ENCODE results near the gene PPAT. TPM values are rescaled to one million over a fixed set of nuclear protein-coding genes. Genes with fewer than 3 reads are reported as not detected.
A peak's percentile ranks its signal among the peaks of the same experiment; 100 is the strongest.

PPAT gene
- total RNA-seq, 1 donor from 2014 or later, result 14.2 TPM

- DNase-seq, result no peak
Measured at GRCh38 chr4:56433280-56433679, 2.1 kb downstream of the PPAT start.

DNA sequence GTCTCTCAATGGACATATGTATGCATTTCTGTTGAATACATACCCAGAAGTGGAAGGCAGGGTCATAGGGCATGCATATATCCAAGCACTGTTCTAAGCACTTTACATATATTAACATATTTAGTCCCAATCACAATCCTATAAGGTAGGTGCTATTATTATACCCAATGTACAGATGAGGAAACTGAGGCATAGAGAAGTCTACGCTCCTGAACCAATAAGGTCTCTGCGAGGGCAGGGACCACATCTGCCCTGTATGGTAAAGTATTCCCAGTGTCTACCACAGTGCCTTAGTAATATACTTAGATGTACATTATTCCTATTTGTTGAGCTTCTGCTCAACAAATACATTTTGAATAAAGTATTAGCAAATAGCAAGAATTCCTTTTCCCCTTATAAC is 5.2 kb downstream of the PPAT start:
- no peak for DNase-seq

- DNase-seq, result no peak
Measured at GRCh38 chr4:56427179-56427578, 8.2 kb downstream of the PPAT start.

DNA sequence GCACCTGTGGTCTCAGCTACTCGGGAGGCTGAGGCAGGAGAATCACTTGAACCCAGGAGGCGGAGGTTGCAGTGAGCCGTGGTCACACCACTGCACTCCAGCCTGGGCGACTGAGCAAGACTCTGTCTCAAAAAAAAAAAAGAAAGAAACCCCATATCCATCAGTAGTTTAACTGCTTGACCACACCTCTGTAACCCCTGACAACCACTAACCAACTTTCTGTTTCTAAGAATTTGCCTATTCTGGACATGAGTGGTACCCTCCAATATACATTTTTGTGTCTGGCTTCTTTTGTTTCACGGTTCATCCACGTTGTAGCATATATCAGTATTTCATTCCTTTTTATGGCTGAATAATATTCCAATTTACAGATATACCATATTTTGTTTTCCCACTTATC is 9.1 kb downstream of the PPAT start:
- DNase-seq, result no peak

- DNase-seq, result no peak
Measured at GRCh38 chr4:56425518-56425917, 9.9 kb downstream of the PPAT start.

- no peak for DNase-seq
Measured at GRCh38 chr4:56424697-56425514, 10.5 kb downstream of the PPAT start.

DNA sequence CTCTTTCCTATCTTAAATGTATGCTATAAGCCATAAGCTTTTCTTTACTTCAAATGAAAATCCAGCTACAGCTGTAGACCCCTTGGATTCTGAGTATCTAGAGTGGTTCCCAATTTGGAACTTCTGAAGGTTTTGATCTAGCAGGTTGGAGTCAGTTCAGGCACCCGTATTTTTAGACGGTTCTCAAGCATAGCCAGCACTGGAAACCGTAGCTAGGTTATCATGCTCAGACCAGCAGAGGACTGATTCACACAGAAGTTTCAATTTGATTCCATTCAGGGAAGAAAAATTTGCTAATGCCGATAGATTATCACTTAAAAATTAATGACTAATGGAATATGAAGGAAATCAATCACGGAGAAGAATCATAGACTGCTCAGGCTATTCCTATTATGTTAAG is 11.2 kb downstream of the PPAT start:
- no peak for DNase-seq

DNA sequence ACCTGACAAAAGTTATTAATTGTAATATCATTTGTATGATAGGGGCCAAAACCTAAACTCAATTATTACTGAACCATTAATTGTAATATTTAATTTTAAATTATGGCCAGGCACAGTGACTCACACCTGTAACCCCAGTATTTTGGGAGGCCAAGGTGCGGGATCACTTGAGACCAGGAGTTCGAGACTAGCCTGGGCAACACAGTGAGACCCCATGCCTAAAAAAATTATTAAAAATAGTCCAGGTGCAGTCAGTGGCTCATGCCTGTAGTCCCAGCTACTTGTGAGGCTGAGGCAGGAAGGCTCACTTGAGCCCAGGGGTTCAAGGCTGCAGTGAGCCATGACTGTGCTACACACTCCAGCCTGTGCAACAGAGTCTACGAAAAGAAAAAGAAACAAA is 18.0 kb downstream of the PPAT start:
- DNase-seq, result no peak

DNA sequence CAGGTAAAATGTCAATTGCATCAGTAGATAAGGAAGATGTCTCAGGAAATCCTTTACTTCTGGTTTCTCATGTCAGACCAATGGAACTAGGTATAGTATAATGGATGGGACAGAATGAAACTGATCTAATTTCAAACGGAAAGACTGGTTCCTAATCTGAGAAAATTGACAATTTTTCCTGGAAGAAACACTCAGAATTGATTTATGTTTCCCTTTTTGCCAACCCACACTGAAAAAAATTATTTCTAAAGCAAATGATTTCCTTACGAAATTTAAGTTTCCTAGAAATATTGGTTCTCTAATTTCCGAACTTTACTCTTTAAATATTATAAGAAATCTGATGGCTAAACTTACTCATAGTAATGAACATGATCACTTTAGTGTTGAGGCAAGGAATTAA is 19.1 kb downstream of the PPAT start:
- DNase-seq, result no peak

DNA sequence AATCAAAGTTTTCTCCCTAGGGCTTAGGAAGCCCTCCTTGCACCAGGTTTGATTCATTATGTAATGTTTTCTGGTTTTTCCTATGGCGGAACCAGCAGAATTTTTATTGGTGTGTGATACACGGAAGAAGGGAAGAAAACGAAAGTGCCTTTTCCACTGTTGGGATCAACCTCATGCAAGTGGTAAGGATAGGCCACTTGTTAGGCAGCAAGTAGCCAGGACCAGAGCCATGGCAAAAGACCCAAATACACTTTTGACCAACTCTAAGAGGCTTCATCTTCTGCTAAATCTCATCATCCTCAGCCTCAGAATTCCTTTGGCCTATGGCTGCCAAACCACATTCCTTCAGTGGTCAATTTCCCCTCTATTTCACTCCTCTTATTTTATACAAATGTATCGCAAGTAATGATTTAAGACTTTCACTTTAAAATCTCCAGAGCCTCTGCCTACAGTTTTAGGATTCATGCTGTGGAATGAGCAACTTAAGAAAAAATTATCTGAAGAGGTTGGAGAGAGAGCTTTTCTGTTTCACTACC is 21.2 kb downstream of the PPAT start:
- DNase-seq, result no peak

GRCh38 chr4:56410247-56411062 is 25.0 kb downstream of the PPAT start:
- peak; percentile 99 for DNase-seq

- peak; percentile 70 for DNase-seq
Measured at GRCh38 chr4:56409511-56410090, 25.8 kb downstream of the PPAT start.

- DNase-seq, result no peak
Measured at GRCh38 chr4:56408978-56409377, 26.4 kb downstream of the PPAT start.

DNA sequence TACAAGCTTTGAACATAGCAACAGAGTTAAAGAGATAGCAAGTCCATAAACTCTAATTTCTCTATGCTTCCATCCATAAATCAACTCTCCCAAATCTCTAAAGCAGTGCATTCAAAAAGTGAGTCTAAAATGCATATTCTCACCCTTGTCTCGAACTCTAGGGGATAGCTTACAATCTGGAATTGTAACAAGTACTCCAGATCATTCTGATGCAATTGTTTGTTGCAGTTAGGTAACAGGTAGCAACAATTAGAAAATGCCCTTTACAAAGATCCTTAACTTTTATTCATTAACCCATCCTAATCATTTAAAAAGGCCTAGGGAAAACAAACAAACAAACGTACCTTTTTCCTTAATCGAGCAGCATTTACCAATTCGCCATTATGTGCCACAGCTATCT is 29.3 kb downstream of the PPAT start:
- no peak for DNase-seq

GRCh38 chr4:56405016-56405415 is 30.4 kb downstream of the PPAT start:
- DNase-seq, result no peak

DNA sequence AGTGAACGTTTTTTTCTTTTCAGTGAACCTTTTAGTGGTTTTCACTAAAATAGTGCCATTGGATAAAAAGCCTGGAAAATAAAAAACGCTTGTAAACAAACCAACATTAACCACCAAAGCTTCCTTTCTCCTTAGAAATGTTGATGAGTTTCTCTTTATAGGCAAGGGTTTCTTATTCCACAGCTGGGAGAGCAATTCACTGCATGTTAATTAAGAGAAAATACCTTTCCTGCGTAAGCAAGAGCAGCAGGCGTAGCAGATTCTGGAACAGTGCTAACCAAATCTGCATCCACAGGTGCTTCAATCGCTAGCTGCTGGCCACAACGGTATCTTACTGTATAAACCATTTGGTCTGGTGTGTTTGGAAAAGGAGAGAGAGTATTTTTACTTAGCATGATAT is 34.9 kb downstream of the PPAT start:
- DNase-seq, result no peak

- DNase-seq, result no peak
Measured at GRCh38 chr4:56391270-56391669, 44.1 kb downstream of the PPAT start.

DNA sequence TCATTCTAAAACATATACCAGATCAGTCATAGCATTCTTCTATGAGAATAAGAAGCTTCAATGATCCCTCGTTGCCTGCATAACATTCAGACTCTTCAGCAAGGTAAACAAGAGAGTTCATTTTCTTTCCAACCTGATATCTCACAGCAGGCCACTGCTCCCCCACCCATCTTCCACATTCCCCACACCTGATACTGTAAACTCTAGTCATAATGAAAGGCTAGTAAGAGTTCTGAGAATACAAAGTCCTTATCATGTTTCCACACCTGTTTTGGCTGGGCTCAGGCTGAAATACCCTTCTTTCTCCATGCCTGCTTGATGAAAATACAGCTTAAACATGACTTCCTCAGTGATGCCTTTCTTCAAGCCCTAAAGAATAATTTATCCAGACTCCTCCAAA is 45.9 kb downstream of the PPAT start:
- DNase-seq, result no peak

DNA sequence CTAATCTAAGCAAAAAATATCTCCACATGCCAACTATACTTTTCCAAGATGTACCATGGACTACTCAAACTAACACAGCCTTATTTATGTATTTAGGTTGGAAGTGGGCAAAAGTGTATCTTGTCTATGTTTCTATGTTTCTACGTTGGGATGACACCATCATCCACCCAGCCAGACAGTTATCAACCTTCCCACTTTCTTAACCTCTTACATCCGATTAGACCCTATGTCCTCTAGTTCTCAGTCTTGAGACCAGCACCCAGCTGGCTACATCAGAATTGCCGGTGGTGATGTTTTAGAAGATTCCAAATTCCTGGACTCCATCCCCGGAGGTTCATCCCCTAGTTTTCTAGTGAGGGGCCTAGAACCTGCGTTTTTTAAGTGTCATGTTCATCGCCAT is 47.1 kb downstream of the PPAT start:
- DNase-seq, result no peak

DNA sequence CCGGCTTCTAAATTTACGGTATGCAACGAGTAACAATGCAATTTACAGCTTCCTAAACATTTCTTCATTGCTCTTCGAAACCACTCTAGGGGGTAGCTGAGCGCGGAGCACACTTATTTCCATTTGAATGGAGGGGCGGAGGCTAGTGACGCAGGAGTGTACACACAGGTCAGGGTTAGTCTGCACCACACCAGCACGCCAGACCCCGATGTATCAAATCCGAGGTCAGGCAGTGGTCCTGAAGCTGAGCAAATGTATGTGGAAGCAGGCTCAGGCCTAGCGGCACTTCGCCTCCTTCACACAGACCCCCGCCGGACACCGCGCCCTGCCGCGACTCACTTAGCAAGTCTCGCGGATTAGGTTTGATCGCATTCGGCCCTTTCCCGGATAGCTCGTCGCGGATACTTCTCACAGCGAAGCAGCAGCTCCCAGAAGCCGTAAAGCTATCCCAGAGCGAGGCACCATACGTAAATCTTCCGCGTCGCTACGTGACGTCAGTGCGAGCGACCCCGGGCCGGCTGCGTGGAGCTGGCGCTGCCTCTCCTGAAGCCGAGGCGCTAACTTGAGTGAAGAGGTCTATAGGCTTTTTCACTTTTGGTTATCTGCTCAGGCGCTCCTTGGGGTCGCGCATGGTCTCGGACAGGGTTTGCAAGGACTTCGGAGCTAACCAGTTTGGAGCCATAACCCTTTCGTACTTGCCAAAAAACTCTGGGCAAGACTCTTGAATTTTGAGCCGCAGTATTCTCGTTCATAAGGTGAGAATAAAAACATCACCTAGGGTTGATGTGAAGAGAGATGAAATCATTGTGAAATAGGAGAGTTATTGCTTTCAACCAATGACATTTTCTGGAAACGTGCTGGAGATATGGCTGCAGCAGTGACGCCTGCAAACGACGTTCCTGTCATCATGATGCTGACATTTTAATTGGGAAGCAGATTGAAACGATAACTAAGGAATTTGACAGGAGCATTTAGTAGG is 48.1 kb downstream of the PPAT start, which contains the start of gene AASDH:
AASDH (minus strand) TSS at position 469 of the 979 bp plus-strand sequence. CDS start 3,192 bp downstream, outside the sequence.
- peak; percentile 96 for DNase-seq

- no peak for DNase-seq
Measured at GRCh38 chr4:56386091-56386490, 49.3 kb downstream of the PPAT start.

GRCh38 chr4:56375458-56375857 is 60.0 kb downstream of the PPAT start:
- DNase-seq, result no peak

Measured in skin of body (tissue), 2 donors.